Measurements from ENCODE around the gene CLDN19. TPM values are rescaled to one million over a fixed set of nuclear protein-coding genes. Genes with fewer than 3 reads are reported as not detected.

Gene CLDN19
- total RNA-seq, 1 experiment from 2014 or later, result 0.05 TPM

DNA sequence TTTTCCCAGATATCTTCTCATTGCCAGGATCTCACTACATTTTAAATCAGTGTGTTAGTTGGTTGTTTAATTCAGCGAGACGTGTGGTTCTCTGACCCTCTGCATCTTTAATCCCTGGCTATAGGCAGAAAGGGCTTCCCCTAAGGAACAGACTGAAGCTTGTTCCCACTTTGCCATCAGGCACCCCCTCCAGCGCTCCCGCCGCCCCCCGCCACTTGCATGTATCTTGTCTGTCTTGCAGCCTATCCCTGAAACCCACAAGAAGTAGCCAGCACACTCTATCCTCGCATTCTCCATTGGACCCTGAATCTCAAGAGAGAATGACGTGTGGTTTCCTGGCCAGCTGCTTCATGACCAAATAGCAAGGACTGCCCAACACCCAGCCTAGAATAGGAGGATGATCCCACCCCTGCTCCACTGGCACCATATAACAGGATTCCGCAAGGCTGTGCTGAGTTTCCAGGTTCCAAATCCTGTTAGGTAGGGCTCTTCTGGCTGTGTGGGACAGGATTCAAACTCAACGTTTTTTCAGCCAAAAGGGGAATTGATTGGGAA, 7.8 kb downstream of the CLDN19 start:
- intact Hi-C loops (cut with micrococcal nuclease; ENCODE audit: unreplicated experiment) (loop anchor here (10.0 kb wide), 1 partner anchor 157 kb away; no protein-coding TSS in a partner anchor), in situ Hi-C loops (cut with HindIII; ENCODE audit: low pct_unique_long_range_greater_than_20kb, low sequenced_read_pairs) (no loop called here)
- CTCF ChIA-PET, result no interaction called here
- ATAC-seq (no peak), DNase-seq (ENCODE audit: low read depth, low spot score) (no peak)
- TF ChIP-seq TCF7L2 (IDR thresholded peaks at IDR 0.05; ENCODE audit: low read depth, low read length), result no peak
- no peak for TF ChIP-seq SIN3A (IDR thresholded peaks at IDR 0.05; ENCODE audit: borderline replicate concordance, insufficient read depth, low read depth, low read length)
- TF ChIP-seq, protein P1, sequence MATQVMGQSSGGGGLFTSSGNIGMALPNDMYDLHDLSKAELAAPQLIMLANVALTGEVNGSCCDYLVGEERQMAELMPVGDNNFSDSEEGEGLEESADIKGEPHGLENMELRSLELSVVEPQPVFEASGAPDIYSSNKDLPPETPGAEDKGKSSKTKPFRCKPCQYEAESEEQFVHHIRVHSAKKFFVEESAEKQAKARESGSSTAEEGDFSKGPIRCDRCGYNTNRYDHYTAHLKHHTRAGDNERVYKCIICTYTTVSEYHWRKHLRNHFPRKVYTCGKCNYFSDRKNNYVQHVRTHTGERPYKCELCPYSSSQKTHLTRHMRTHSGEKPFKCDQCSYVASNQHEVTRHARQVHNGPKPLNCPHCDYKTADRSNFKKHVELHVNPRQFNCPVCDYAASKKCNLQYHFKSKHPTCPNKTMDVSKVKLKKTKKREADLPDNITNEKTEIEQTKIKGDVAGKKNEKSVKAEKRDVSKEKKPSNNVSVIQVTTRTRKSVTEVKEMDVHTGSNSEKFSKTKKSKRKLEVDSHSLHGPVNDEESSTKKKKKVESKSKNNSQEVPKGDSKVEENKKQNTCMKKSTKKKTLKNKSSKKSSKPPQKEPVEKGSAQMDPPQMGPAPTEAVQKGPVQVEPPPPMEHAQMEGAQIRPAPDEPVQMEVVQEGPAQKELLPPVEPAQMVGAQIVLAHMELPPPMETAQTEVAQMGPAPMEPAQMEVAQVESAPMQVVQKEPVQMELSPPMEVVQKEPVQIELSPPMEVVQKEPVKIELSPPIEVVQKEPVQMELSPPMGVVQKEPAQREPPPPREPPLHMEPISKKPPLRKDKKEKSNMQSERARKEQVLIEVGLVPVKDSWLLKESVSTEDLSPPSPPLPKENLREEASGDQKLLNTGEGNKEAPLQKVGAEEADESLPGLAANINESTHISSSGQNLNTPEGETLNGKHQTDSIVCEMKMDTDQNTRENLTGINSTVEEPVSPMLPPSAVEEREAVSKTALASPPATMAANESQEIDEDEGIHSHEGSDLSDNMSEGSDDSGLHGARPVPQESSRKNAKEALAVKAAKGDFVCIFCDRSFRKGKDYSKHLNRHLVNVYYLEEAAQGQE (IDR thresholded peaks at IDR 0.05; ENCODE audit: insufficient read depth in 1 of 2, low read depth in 2 of 2, low read length in 1 of 2), result no peak
- TF ChIP-seq CTCF (IDR thresholded peaks at IDR 0.05), result no peak
- TF ChIP-seq POLR2AphosphoS5 (IDR thresholded peaks at IDR 0.05; ENCODE audit: low read depth, low read length), result no peak
- H3K36me3 ChIP-seq (ENCODE audit: control insufficient read depth, insufficient read depth, low read length), result no peaks in the 10 kb centered on the region
- H3K4me3 ChIP-seq (ENCODE audit: low read depth in 2 of 2, low read length in 2 of 2), result no peak overlapping the region
- H3K4me1 ChIP-seq (ENCODE audit: control insufficient read depth, insufficient read depth, low read length), result no peaks in the 10 kb centered on the region
- H3K27me3 ChIP-seq (ENCODE audit: control insufficient read depth, insufficient read depth, low read length), result no peaks in the 10 kb centered on the region
- BruUV-seq (replicated peaks), result no TSS peak
- POLR2A ChIA-PET, result interaction anchor here (0.6 kb wide), 1 partner anchor 9 kb away, joined by 7 read pairs; no protein-coding TSS in a partner anchor
- no peak overlapping the region for H3K27ac ChIP-seq (ENCODE audit: low read length)
- H3K9me3 ChIP-seq (ENCODE audit: control insufficient read depth, insufficient read depth, low read depth, low read length), result no peaks in the 10 kb centered on the region

- ATAC-seq (no peak), DNase-seq (ENCODE audit: low read depth, low spot score) (no peak)
- Histone ChIP-seq H3K36me3 (ENCODE audit: control insufficient read depth, insufficient read depth, low read length) (no peaks in the 10 kb centered on the region), H3K4me3 (ENCODE audit: low read depth in 2 of 2, low read length in 2 of 2) (no peak overlapping the region), H3K27ac (ENCODE audit: low read length) (no peak overlapping the region), H3K27me3 (ENCODE audit: control insufficient read depth, insufficient read depth, low read length) (no peaks in the 10 kb centered on the region), H3K9me3 (ENCODE audit: control insufficient read depth, insufficient read depth, low read depth, low read length) (no peaks in the 10 kb centered on the region), H3K4me1 (ENCODE audit: control insufficient read depth, insufficient read depth, low read length) (no peaks in the 10 kb centered on the region)
- in situ Hi-C loops (cut with HindIII; ENCODE audit: low pct_unique_long_range_greater_than_20kb, low sequenced_read_pairs), result no loop called here
- ChIA-PET POLR2A (interaction anchor here (0.6 kb wide), 1 partner anchor 8 kb away, joined by 7 read pairs; no protein-coding TSS in a partner anchor), CTCF (no interaction called here)
- intact Hi-C loops (cut with micrococcal nuclease; ENCODE audit: unreplicated experiment), result loop anchor here (10.0 kb wide), 1 partner anchor 157 kb away; no protein-coding TSS in a partner anchor
- TF ChIP-seq POLR2AphosphoS5 (IDR thresholded peaks at IDR 0.05; ENCODE audit: low read depth, low read length) (no peak), CTCF (IDR thresholded peaks at IDR 0.05) (no peak), SIN3A (IDR thresholded peaks at IDR 0.05; ENCODE audit: borderline replicate concordance, insufficient read depth, low read depth, low read length) (no peak), TCF7L2 (IDR thresholded peaks at IDR 0.05; ENCODE audit: low read depth, low read length) (no peak)
- TF ChIP-seq, protein P1 (IDR thresholded peaks at IDR 0.05; ENCODE audit: insufficient read depth in 1 of 2, low read depth in 2 of 2, low read length in 1 of 2), result no peak
- BruUV-seq (replicated peaks), result no TSS peak
Observed at GRCh38 chr1:42731585-42731984, 8.5 kb downstream of the CLDN19 start.
